Panc1 (cell line): ENCODE results near the gene UROC1. TPM values are rescaled to one million over a fixed set of nuclear protein-coding genes. Genes with fewer than 3 reads are reported as not detected.

Experiments used
- ATAC-seq: fragments of 200-7000 bp; cut with Tn5 transposase; 2 replicates; pipeline ENCODE4 v1.9.1; 2020; ENCODE audit warnings: mild to moderate bottlenecking, moderate library complexity
- BruUV-seq: library from RNA; stranded (reverse); fragments of 400-500 nt; replicated peaks from 2 replicates; lab custom pipeline; 2021; lab: Mats Ljungman, UMichigan
- CTCF ChIA-PET: fragments of 300-600 bp; sonication (Branson Sonifier 250); formaldehyde crosslinking; loops from one replicate; lab custom pipeline; 2022; ENCODE audit warnings: antibody characterized with exemption; lab: Charles Lee
- POLR2A ChIA-PET: fragments of 300-600 bp; sonication (Branson Sonifier 250); formaldehyde crosslinking; loops from one replicate; lab custom pipeline; 2022; ENCODE audit warnings: antibody characterized with exemption; lab: Charles Lee
- DNase-seq: peaks from one replicate; pipeline ENCODE4 v3.0.0-alpha.2; 2010; ENCODE audit warnings: low read depth, low spot score
- H3K27ac ChIP-seq: 2 replicates; pipeline ENCODE4 v1.5.1; 2011; ENCODE audit warnings: mild to moderate bottlenecking, low read length, inconsistent platforms
- H3K27me3 ChIP-seq: fragments of 200-500 bp; sonication (Bioruptor generic); 2 replicates; pipeline ENCODE4 v1.6.0; 2014; ENCODE audit warnings: low read length, inconsistent platforms; ENCODE audit not compliant: control insufficient read depth, insufficient read depth
- H3K36me3 ChIP-seq: fragments of 200-500 bp; sonication (Bioruptor generic); 2 replicates; pipeline ENCODE4 v1.5.1; 2014; ENCODE audit warnings: inconsistent platforms, mild to moderate bottlenecking, low read length, moderate library complexity; ENCODE audit not compliant: control insufficient read depth, insufficient read depth
- H3K4me1 ChIP-seq: 2 replicates; pipeline ENCODE4 v1.5.1; 2011; ENCODE audit warnings: inconsistent platforms, mild to moderate bottlenecking, low read length, moderate library complexity; ENCODE audit not compliant: control insufficient read depth, insufficient read depth
- H3K4me3 ChIP-seq, 2 experiments: 2 replicates each; pipeline ENCODE4 v1.5.1; 2011 to 2012; ENCODE audit warnings: low read depth in 2 of 2, low read length in 2 of 2, mild to moderate bottlenecking in 2 of 2, inconsistent platforms in 1 of 2, moderate library complexity in 1 of 2
- H3K9me3 ChIP-seq: fragments of 200-500 bp; sonication (Bioruptor generic); 2 replicates; pipeline ENCODE4 v1.5.1; 2014; ENCODE audit warnings: low read depth, mild to moderate bottlenecking, inconsistent platforms, low read length, moderate library complexity; ENCODE audit not compliant: control insufficient read depth, insufficient read depth
- POLR2AphosphoS5 ChIP-seq: IDR thresholded peaks from 2 replicates; pipeline ENCODE4 v1.6.1; 2012; ENCODE audit warnings: mild to moderate bottlenecking, low read depth, low read length, moderate library complexity
- SIN3A ChIP-seq: IDR thresholded peaks from 2 replicates; pipeline ENCODE4 v1.6.1; 2012; ENCODE audit warnings: low read depth, mild to moderate bottlenecking, low read length, moderate library complexity, borderline replicate concordance; ENCODE audit not compliant: insufficient read depth
- TCF7L2 ChIP-seq: IDR thresholded peaks from 2 replicates; pipeline ENCODE4 v1.6.1; 2011; ENCODE audit warnings: mild to moderate bottlenecking, low read depth, low read length, inconsistent platforms
- in situ Hi-C: cut with HindIII; loops from 2 replicates; pipeline ENCODE4 v1.10.0; 2016; ENCODE audit warnings: low sequenced_read_pairs, low pct_unique_long_range_greater_than_20kb
- intact Hi-C: fragments of 100-400 bp; cut with micrococcal nuclease; formaldehyde crosslinking; loops from one replicate; pipeline ENCODE4 v1.10.0; 2022; ENCODE audit not compliant: unreplicated experiment
- total RNA-seq: library from RNA; stranded (reverse); gene quantifications from one replicate; pipeline ENCODE4 v1.2.1, GENCODE V29; 2021; ENCODE audit not compliant: unreplicated experiment
- TF ChIP-seq, protein P1 (sequence below): fragments of 450-650 bp; IDR thresholded peaks from 2 replicates; pipeline ENCODE4 v1.5.1; 2017; ENCODE audit warnings: mild to moderate bottlenecking
- TF ChIP-seq, protein P2 (sequence below), 2 experiments: IDR thresholded peaks; 2 replicates each; pipeline ENCODE4 v1.6.1; 2011 to 2012; ENCODE audit warnings: low read depth in 2 of 2, control low read depth in 1 of 2, low read length in 1 of 2, mild to moderate bottlenecking in 1 of 2, moderate library complexity in 1 of 2; ENCODE audit not compliant: insufficient read depth in 1 of 2

The UROC1 gene
- total RNA-seq, 1 experiment from 2014 or later = not detected

DNA sequence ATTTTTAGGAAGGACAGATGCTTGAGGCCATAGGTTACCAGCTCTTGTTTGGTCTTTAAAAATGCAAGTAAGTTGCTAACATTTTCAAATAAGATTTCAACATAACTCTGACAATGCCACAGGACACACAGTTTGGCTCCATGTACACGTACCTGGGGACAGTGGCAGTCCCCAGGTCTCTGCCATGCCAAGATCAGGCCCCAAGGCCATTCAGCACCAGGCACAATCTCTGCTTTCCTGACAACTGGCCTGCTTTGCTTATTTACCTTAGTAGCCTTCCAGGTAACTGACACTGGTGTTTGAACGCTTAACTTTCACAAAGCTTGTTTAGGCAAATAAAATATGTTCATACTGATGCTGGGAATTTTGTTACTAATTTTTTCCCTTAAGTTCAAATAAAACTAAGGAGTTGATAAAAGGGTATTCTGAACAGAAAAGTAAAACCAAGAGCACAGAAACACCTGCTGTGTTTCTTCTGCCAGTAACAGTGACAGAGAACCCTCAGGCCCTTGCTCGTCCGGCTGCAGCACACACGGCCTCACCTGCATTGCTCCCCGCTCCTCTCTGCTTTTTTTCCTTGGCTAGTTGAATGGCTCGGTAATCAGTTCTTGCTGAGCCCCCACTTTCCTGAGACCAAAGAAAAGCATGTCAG, 58.3 kb downstream of the UROC1 start:
- ChIA-PET CTCF (no interaction called here), POLR2A (no interaction called here)
- H3K27ac ChIP-seq = no peak overlapping the region
- H3K9me3 ChIP-seq = no peaks in the 10 kb centered on the region
- H3K4me1 ChIP-seq = no peaks in the 10 kb centered on the region
- intact Hi-C loops = no loop called here
- in situ Hi-C loops = no loop called here
- no peaks in the 10 kb centered on the region for H3K27me3 ChIP-seq
- H3K4me3 ChIP-seq = no peak overlapping the region
- BruUV-seq = no TSS peak
- no peak for DNase-seq
- no peak for TF ChIP-seq TCF7L2
- TF ChIP-seq SIN3A = no peak
- TF ChIP-seq, protein P1, sequence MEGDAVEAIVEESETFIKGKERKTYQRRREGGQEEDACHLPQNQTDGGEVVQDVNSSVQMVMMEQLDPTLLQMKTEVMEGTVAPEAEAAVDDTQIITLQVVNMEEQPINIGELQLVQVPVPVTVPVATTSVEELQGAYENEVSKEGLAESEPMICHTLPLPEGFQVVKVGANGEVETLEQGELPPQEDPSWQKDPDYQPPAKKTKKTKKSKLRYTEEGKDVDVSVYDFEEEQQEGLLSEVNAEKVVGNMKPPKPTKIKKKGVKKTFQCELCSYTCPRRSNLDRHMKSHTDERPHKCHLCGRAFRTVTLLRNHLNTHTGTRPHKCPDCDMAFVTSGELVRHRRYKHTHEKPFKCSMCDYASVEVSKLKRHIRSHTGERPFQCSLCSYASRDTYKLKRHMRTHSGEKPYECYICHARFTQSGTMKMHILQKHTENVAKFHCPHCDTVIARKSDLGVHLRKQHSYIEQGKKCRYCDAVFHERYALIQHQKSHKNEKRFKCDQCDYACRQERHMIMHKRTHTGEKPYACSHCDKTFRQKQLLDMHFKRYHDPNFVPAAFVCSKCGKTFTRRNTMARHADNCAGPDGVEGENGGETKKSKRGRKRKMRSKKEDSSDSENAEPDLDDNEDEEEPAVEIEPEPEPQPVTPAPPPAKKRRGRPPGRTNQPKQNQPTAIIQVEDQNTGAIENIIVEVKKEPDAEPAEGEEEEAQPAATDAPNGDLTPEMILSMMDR = no peak
- TF ChIP-seq POLR2AphosphoS5 = no peak
- TF ChIP-seq, protein P2, sequence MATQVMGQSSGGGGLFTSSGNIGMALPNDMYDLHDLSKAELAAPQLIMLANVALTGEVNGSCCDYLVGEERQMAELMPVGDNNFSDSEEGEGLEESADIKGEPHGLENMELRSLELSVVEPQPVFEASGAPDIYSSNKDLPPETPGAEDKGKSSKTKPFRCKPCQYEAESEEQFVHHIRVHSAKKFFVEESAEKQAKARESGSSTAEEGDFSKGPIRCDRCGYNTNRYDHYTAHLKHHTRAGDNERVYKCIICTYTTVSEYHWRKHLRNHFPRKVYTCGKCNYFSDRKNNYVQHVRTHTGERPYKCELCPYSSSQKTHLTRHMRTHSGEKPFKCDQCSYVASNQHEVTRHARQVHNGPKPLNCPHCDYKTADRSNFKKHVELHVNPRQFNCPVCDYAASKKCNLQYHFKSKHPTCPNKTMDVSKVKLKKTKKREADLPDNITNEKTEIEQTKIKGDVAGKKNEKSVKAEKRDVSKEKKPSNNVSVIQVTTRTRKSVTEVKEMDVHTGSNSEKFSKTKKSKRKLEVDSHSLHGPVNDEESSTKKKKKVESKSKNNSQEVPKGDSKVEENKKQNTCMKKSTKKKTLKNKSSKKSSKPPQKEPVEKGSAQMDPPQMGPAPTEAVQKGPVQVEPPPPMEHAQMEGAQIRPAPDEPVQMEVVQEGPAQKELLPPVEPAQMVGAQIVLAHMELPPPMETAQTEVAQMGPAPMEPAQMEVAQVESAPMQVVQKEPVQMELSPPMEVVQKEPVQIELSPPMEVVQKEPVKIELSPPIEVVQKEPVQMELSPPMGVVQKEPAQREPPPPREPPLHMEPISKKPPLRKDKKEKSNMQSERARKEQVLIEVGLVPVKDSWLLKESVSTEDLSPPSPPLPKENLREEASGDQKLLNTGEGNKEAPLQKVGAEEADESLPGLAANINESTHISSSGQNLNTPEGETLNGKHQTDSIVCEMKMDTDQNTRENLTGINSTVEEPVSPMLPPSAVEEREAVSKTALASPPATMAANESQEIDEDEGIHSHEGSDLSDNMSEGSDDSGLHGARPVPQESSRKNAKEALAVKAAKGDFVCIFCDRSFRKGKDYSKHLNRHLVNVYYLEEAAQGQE (IDR thresholded peaks at IDR 0.05; ENCODE audit: insufficient read depth in 1 of 2, low read depth in 2 of 2, low read length in 1 of 2) = no peak
- ATAC-seq = no peak
- peaks cover 26% of the 10 kb centered on the region for H3K36me3 ChIP-seq

DNA sequence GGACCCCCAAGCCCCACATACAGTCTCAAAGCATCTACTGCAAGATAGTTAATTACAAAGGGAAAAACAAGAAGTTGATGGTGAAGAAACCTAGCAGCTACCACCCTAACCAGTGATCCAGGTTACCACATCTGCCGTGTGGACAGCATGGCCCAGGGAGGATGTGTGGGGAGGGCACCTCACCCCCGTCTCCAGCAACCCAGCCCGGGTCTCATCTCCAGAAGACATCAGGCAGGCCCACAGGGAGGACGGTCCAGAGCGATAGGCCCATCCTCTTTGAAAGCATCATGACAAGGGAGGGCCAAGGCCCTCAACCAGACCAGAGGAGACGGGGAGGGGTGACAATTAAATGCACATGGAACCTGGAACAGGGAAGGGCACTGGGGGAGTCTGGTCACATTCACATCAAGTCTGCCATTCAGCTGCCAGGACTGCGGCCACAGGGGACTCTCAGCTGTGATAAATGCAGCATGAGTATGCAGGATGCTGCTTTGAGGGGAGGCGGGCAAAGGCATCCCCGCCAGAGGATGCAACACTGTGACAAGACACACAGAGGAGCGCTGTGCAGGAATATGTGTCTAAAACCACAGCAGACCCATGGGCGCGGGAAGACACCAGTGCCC, 60.7 kb downstream of the UROC1 start:
- intact Hi-C loops = no loop called here
- H3K4me1 ChIP-seq = no peaks in the 10 kb centered on the region
- DNase-seq = no peak
- no peaks in the 10 kb centered on the region for H3K9me3 ChIP-seq
- no TSS peak for BruUV-seq
- TF ChIP-seq, protein P1 = no peak
- no peak for TF ChIP-seq SIN3A
- TF ChIP-seq TCF7L2 = no peak
- no peak for TF ChIP-seq POLR2AphosphoS5
- TF ChIP-seq, protein P2 (IDR thresholded peaks at IDR 0.05; ENCODE audit: insufficient read depth in 1 of 2, low read depth in 2 of 2, low read length in 1 of 2) = no peak
- H3K27me3 ChIP-seq = no peaks in the 10 kb centered on the region
- H3K36me3 ChIP-seq = peaks cover 18% of the 10 kb centered on the region
- H3K4me3 ChIP-seq = no peak overlapping the region
- POLR2A ChIA-PET = no interaction called here
- in situ Hi-C loops = no loop called here
- CTCF ChIA-PET = no interaction called here
- no peak overlapping the region for H3K27ac ChIP-seq
- ATAC-seq = 0 out of 2 replicates have a peak, but pooled peaks have one; percentile 24
